Sigmoid colon (tissue), 7 donors: ENCODE data around the gene MUC22. TPM values are rescaled to one million over a fixed set of nuclear protein-coding genes. Genes with fewer than 3 reads are reported as not detected.

Experiments
- DNase-seq: peaks from one replicate; pipeline ENCODE4 v3.0.0-alpha.2; 2019
- H3K27ac ChIP-seq, 4 donors: fragments of 200-600 bp; sonication (generic); one replicate each; pipeline ENCODE4 v1.5.1; 2016 to 2019; ENCODE audit warnings: mild to moderate bottlenecking in 1 of 4
- H3K27me3 ChIP-seq, 3 donors: fragments of 200-600 bp; sonication (generic); one replicate each; pipeline ENCODE4 v1.5.1; 2019; ENCODE audit warnings: mild to moderate bottlenecking in 1 of 3
- H3K36me3 ChIP-seq, 4 donors: fragments of 200-600 bp; sonication (generic); one replicate each; pipeline ENCODE4 v1.5.1; 2016 to 2019
- H3K4me1 ChIP-seq, 4 donors: fragments of 200-600 bp; sonication (generic); one replicate each; pipeline ENCODE4 v1.5.1; 2017 to 2019
- H3K4me3 ChIP-seq, 4 donors: fragments of 200-600 bp; sonication (generic); one replicate each; pipeline ENCODE4 v1.5.1; 2017 to 2019; ENCODE audit warnings: mild to moderate bottlenecking in 2 of 4, moderate library complexity in 1 of 4
- H3K9me3 ChIP-seq, 4 donors: fragments of 200-600 bp in 3 of 4; sonication (generic) in 3 of 4; one replicate each; pipeline versions ENCODE4 v1.5.1 to v1.6.1; 2013 to 2019
- EP300 ChIP-seq, 4 donors: sonication (generic); formaldehyde crosslinking; IDR thresholded peaks; one replicate each; pipeline ENCODE4 v1.6.1; 2017; ENCODE audit warnings: antibody characterized with exemption in 4 of 4
- POLR2A ChIP-seq, 2 donors: fragments of 450-650 bp; IDR thresholded peaks; one replicate each; pipeline ENCODE4 v1.6.1; 2016; ENCODE audit warnings: antibody characterized with exemption in 2 of 2, mild to moderate bottlenecking in 2 of 2, moderate library complexity in 2 of 2
- POLR2AphosphoS5 ChIP-seq, 4 donors: sonication (generic); formaldehyde crosslinking; IDR thresholded peaks; one replicate each; pipeline ENCODE4 v1.6.1; 2017; ENCODE audit warnings: antibody characterized with exemption in 4 of 4
- WGBS, 2 donors: extraction: QIAGEN DNeasy Blood & Tissue Kit; methylation state at CpG; one replicate each; pipeline ENCODE4 v1.1.7; 2013; 5-methylcytosine and 5-hydroxymethylcytosine counted together
- intact Hi-C: fragments of 100-400 bp; cut with DNase I; formaldehyde crosslinking; loops from one replicate; pipeline ENCODE4 v1.15.1; 2023
- polyA plus RNA-seq, 3 donors: library from polyadenylated mRNA; stranded (reverse); fragments of 200-250 nt; gene quantifications; one replicate each; pipeline ENCODE4 v1.2.3, GENCODE V29; 2013
- total RNA-seq, 4 donors: library from RNA; depleted of rRNA; stranded (reverse); fragments of >200 nt; gene quantifications; one replicate each; pipeline ENCODE4 v1.1.0, GENCODE V29; 2016
- TF ChIP-seq, protein P1 (sequence below), 4 experiments: fragments of 450-650 bp in 3 of 4; fragments of 200-600 bp in 1 of 4; IDR thresholded peaks; one replicate each; pipeline ENCODE4 v1.5.1; 2016 to 2019; ENCODE audit warnings: antibody characterized with exemption in 4 of 4, mild to moderate bottlenecking in 3 of 4, moderate library complexity in 2 of 4
- donor health status: healthy with polysubstance abuse.
- donor health status: Bipolar disorder and iron deficiency.
- donor health status: healthy.

The MUC22 gene
- total and polyA plus RNA-seq, 7 donors = not detected

DNA sequence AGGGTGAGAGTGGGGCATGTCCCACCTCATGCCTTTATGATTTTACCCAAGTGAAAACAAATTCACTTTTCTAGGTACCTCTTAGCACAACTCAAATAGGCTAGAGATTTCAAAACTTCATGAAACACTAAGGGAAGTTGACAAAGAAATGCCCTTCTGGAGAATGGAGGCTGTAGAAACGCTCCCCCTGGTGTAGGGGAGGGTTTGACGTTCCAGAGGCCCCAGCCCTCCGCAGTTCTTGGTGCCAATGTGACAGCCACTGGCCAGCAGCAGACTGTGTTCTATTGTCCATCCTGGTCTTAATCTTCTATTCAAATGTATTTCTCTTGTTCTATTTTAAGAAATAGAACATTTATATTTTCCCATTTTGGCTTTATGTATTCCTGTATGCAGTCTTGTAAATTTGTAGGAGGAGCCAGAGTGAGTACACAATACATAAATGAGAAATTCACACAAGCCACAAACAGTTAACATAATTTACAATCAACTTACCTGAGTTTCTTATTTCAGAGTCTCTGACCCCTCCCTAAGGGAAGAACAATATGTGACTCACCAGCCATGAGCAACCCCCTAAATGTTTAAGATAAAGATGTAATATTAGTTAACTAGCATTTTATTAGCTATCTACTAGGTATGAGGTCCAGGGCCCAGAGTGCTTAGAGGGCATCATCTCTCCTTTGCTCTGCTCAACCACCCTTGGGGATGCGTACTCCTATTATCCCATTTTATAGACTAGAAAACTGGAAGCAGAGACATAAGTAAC, 35.6 kb upstream of the MUC22 start:
- H3K9me3 ChIP-seq = no peaks in the 10 kb centered on the region
- WGBS, 2 donors = 70 to 79% methylated on average over 4 of the region's 4 CpGs
- no peak for DNase-seq
- no peak overlapping the region for H3K27ac ChIP-seq
- no peaks in the 10 kb centered on the region for H3K36me3 ChIP-seq
- TF ChIP-seq POLR2AphosphoS5 (IDR thresholded peaks at IDR 0.05) (no peak), EP300 (IDR thresholded peaks at IDR 0.05) (no peak), POLR2A (IDR thresholded peaks at IDR 0.05) (no peak)
- TF ChIP-seq, protein P1, sequence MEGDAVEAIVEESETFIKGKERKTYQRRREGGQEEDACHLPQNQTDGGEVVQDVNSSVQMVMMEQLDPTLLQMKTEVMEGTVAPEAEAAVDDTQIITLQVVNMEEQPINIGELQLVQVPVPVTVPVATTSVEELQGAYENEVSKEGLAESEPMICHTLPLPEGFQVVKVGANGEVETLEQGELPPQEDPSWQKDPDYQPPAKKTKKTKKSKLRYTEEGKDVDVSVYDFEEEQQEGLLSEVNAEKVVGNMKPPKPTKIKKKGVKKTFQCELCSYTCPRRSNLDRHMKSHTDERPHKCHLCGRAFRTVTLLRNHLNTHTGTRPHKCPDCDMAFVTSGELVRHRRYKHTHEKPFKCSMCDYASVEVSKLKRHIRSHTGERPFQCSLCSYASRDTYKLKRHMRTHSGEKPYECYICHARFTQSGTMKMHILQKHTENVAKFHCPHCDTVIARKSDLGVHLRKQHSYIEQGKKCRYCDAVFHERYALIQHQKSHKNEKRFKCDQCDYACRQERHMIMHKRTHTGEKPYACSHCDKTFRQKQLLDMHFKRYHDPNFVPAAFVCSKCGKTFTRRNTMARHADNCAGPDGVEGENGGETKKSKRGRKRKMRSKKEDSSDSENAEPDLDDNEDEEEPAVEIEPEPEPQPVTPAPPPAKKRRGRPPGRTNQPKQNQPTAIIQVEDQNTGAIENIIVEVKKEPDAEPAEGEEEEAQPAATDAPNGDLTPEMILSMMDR (IDR thresholded peaks at IDR 0.05) = no peak
- H3K27me3 ChIP-seq = peaks cover 0 to 8% (median 0%) of the 10 kb centered on the region in 3 donors
- intact Hi-C loops = no loop called here
- no peaks in the 10 kb centered on the region for H3K4me1 ChIP-seq
- H3K4me3 ChIP-seq = no peak overlapping the region

DNA sequence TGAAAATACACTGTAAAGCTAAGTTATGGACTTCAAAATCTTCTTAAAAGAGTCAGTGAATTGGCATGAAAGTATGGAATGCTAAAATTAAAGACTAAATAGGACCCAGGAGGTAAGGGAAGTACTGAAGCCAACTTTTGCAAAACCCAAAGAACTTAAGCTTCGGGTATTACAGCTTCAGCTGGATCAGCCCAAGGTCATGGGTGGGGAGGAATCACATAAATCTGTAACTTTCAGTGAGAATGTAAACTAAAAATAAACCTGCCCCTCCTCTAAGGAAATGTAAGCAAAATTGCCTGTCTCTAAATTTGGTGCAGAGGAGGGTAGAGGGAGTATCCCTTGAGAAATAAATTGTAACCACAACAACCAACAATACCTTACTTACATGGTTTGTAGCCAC, 31.1 kb upstream of the MUC22 start:
- peaks cover 0 to 4% (median 0%) of the 10 kb centered on the region in 3 donors for H3K27me3 ChIP-seq
- TF ChIP-seq POLR2AphosphoS5 (IDR thresholded peaks at IDR 0.05) (no peak), EP300 (IDR thresholded peaks at IDR 0.05) (no peak), POLR2A (IDR thresholded peaks at IDR 0.05) (no peak)
- TF ChIP-seq, protein P1 (IDR thresholded peaks at IDR 0.05) = no peak
- H3K9me3 ChIP-seq = no peaks in the 10 kb centered on the region
- DNase-seq = no peak
- no peak overlapping the region for H3K27ac ChIP-seq
- H3K4me1 ChIP-seq = peaks cover 0 to 7% (median 3%) of the 10 kb centered on the region in 4 donors
- H3K36me3 ChIP-seq = no peaks in the 10 kb centered on the region
- intact Hi-C loops = no loop called here
- no peak overlapping the region for H3K4me3 ChIP-seq
- 29 to 46% methylated on average over 1 of the region's 1 CpG for WGBS, 2 donors

DNA sequence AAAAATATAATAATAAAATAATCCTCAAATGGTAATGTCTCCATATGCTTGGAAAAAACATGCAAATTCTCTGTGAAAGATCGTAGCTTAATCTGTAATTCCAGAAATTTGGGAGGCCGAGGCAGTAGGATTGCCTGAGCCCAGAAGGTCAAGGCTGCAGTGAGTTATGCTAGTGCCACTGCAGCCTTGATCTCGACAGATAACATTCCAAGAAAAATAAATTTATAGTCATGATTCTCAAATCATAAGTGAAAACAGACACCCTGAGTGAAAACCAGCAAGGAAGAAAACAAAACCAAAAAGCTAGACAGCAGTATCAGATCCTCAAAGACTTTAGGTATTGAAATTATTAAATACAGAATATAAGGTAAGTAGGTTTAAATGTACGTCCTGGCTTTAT, 30.6 kb upstream of the MUC22 start:
- WGBS, 2 donors = 66 to 69% methylated on average over 4 of the region's 4 CpGs
- Histone ChIP-seq H3K4me1 (peaks cover 0 to 7% (median 3%) of the 10 kb centered on the region in 4 donors), H3K9me3 (no peaks in the 10 kb centered on the region), H3K27ac (no peak overlapping the region), H3K27me3 (peaks cover 0 to 8% (median 0%) of the 10 kb centered on the region in 3 donors), H3K36me3 (no peaks in the 10 kb centered on the region), H3K4me3 (no peak overlapping the region)
- TF ChIP-seq EP300 (IDR thresholded peaks at IDR 0.05) (no peak), POLR2AphosphoS5 (IDR thresholded peaks at IDR 0.05) (no peak), POLR2A (IDR thresholded peaks at IDR 0.05) (no peak)
- TF ChIP-seq, protein P1 (IDR thresholded peaks at IDR 0.05) = no peak
- DNase-seq = no peak
- intact Hi-C loops = no loop called here

DNA sequence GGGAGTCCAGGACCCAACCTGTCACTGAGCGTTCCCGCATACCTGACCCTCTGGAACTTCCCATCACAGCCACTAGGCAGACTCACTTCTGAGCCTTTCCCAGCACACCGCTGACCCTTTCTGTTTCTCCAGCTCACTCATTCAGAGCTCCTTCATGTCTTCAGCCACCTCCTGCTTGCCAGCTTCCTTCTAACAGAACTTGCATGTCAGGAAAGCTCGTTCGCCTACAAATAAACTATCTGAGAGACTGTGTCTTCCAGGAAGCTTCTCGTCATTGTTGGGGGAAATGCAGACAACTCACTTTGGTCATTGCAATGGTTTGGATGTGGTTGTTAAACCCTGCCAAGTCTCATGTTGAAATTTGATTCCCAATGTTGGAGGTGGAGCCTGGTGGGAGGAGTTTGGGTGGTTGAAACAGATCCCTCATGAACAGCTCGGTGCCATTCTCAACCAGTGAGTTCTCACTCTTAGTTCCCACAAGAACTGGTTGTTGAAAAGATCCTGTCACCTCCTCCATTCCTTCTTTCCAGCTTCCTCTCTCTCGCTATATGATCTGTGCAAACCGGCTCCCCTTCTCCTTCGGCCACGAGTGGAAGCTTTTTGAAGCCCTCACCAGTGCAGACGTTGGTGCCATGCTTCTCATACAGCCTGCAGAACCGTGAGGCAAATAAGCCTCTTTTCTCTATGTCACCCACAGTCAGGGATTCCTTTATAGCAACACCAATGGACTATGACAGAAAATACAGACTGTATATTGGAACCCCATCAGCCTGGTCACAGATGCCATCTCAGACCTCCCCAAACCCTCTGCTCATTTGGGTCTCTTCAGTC, 28.1 kb upstream of the MUC22 start:
- Histone ChIP-seq H3K27me3 (peaks cover 0 to 8% (median 0%) of the 10 kb centered on the region in 3 donors), H3K9me3 (no peaks in the 10 kb centered on the region), H3K36me3 (no peaks in the 10 kb centered on the region), H3K4me3 (no peak overlapping the region), H3K4me1 (peaks cover 0 to 7% (median 3%) of the 10 kb centered on the region in 4 donors), H3K27ac (no peak overlapping the region)
- DNase-seq = no peak
- 27 to 30% methylated on average over 13 of the region's 13 CpGs for WGBS, 2 donors
- intact Hi-C loops = no loop called here
- no peak for TF ChIP-seq POLR2A (IDR thresholded peaks at IDR 0.05)
- TF ChIP-seq, protein P1 (IDR thresholded peaks at IDR 0.05) = no peak
- TF ChIP-seq POLR2AphosphoS5 (IDR thresholded peaks at IDR 0.05) = no peak
- no peak for TF ChIP-seq EP300 (IDR thresholded peaks at IDR 0.05)
